RWPE2 (cell line): ENCODE data around the gene CCDC192.

Source experiments
- ATAC-seq: fragments of 200-7000 bp; cut with Tn5 transposase; 3 replicates; pipeline ENCODE4 v1.9.1; 2021; ENCODE audit warnings: low read depth
- DNase-seq: peaks from one replicate; pipeline ENCODE4 v3.0.0-alpha.2; 2020; ENCODE audit warnings: low spot score
- H3K27ac ChIP-seq: fragments of 450-650 bp; 2 replicates; pipeline ENCODE4 v1.5.1; 2017; ENCODE audit warnings: mild to moderate bottlenecking; ENCODE audit not compliant: poor library complexity, severe bottlenecking
- H3K27me3 ChIP-seq: fragments of 250-450 bp; sonication (Bioruptor Pico); 2 replicates; pipeline ENCODE4 v1.5.1; 2021; ENCODE audit warnings: mild to moderate bottlenecking, moderate library complexity; ENCODE audit not compliant: insufficient read depth, poor library complexity, severe bottlenecking
- H3K36me3 ChIP-seq: fragments of 250-450 bp; sonication (Bioruptor Pico); 2 replicates; pipeline ENCODE4 v1.5.1; 2020; ENCODE audit warnings: low read depth, mild to moderate bottlenecking, moderate library complexity
- H3K4me1 ChIP-seq: fragments of 250-450 bp; sonication (Bioruptor Pico); 2 replicates; pipeline ENCODE4 v1.5.1; 2021; ENCODE audit warnings: mild to moderate bottlenecking, moderate library complexity; ENCODE audit not compliant: insufficient read depth, poor library complexity, severe bottlenecking
- H3K4me3 ChIP-seq: fragments of 250-450 bp; sonication (Bioruptor Pico); 2 replicates; pipeline ENCODE4 v1.5.1; 2021; ENCODE audit warnings: mild to moderate bottlenecking, moderate library complexity; ENCODE audit not compliant: severe bottlenecking
- H3K9me3 ChIP-seq: fragments of 250-450 bp; sonication (Bioruptor Pico); 2 replicates; pipeline ENCODE4 v1.5.1; 2021; ENCODE audit warnings: mild to moderate bottlenecking, moderate library complexity; ENCODE audit not compliant: severe bottlenecking
- TF ChIP-seq, protein P1 (sequence below): fragments of 450-650 bp; IDR thresholded peaks from one replicate; pipeline ENCODE4 v1.5.1; 2017; ENCODE audit warnings: mild to moderate bottlenecking, moderate library complexity; ENCODE audit not compliant: poor library complexity, severe bottlenecking

CCDC192 gene

GRCh38 chr5:127812570-127812969, 109.4 kb downstream of the CCDC192 start:
- Histone ChIP-seq H3K4me3 (no peak overlapping the region), H3K9me3 (no peaks in the 10 kb centered on the region), H3K27ac (peak overlapping the region; percentile 85), H3K4me1 (peaks cover 26% of the 10 kb centered on the region), H3K36me3 (no peaks in the 10 kb centered on the region), H3K27me3 (no peaks in the 10 kb centered on the region)
- DNase-seq (no peak), ATAC-seq (peak; percentile 55)
- TF ChIP-seq, protein P1, sequence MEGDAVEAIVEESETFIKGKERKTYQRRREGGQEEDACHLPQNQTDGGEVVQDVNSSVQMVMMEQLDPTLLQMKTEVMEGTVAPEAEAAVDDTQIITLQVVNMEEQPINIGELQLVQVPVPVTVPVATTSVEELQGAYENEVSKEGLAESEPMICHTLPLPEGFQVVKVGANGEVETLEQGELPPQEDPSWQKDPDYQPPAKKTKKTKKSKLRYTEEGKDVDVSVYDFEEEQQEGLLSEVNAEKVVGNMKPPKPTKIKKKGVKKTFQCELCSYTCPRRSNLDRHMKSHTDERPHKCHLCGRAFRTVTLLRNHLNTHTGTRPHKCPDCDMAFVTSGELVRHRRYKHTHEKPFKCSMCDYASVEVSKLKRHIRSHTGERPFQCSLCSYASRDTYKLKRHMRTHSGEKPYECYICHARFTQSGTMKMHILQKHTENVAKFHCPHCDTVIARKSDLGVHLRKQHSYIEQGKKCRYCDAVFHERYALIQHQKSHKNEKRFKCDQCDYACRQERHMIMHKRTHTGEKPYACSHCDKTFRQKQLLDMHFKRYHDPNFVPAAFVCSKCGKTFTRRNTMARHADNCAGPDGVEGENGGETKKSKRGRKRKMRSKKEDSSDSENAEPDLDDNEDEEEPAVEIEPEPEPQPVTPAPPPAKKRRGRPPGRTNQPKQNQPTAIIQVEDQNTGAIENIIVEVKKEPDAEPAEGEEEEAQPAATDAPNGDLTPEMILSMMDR: no peak

DNA sequence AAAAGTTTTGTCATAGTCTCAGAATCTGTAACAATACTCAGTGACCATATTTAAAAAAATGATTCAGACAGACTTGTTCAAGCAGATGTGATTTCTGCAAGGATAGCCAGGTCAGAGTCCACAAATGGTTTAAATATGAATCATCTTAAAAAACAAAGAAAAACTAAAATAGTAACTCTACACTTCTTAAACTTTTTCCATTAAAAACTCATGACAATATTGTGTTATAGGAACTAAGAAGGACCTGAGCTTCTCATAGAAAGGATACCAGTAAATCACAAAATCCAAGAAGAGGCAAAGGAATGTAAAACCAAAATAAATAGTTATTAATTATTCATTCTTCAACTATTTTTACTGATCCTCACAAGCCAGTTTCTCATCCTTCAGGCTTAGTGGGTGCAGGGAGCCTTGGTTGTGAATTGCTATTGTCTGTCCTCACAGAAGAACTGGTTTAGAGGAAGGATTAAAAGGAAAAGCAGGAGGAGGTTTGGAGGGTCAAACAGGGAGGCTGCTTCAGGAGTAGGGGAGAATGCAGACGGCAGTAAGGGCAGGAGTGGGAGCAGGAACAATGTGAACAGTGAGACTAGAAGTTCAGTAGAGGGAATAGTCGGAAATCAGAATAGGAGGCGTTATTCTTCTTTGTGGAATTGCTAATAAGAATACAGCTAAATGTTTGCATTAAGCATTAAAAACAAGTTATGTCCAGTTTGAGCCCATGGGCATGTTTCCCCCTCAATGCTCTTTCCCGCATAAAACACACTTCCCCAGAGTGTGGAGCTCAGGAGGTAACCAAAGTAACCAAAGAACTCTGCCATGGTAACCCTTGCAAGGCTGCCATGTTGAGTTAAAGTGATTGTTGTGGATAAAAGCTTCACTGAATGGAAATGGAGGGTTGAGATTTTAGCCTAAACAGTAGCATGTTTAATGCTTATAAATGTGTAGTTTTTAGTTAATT, 110.7 kb downstream of the CCDC192 start:
- H3K36me3 ChIP-seq: no peaks in the 10 kb centered on the region
- no peaks in the 10 kb centered on the region for H3K9me3 ChIP-seq
- DNase-seq: peak; percentile 67
- TF ChIP-seq, protein P1: no peak
- peak overlapping the region; percentile 85 for H3K27ac ChIP-seq
- H3K27me3 ChIP-seq: no peaks in the 10 kb centered on the region
- ATAC-seq: peak; percentile 90
- no peak overlapping the region for H3K4me3 ChIP-seq
- H3K4me1 ChIP-seq: peaks cover 26% of the 10 kb centered on the region

- Histone ChIP-seq H3K9me3 (no peaks in the 10 kb centered on the region), H3K27ac (peak overlapping the region; percentile 85), H3K4me1 (peaks cover 26% of the 10 kb centered on the region), H3K4me3 (no peak overlapping the region), H3K27me3 (no peaks in the 10 kb centered on the region), H3K36me3 (no peaks in the 10 kb centered on the region)
- TF ChIP-seq, protein P1: no peak
- DNase-seq (no peak), ATAC-seq (no peak)
These were observed 111.4 kb downstream of the CCDC192 start for GRCh38 chr5:127814588-127814973.

DNA sequence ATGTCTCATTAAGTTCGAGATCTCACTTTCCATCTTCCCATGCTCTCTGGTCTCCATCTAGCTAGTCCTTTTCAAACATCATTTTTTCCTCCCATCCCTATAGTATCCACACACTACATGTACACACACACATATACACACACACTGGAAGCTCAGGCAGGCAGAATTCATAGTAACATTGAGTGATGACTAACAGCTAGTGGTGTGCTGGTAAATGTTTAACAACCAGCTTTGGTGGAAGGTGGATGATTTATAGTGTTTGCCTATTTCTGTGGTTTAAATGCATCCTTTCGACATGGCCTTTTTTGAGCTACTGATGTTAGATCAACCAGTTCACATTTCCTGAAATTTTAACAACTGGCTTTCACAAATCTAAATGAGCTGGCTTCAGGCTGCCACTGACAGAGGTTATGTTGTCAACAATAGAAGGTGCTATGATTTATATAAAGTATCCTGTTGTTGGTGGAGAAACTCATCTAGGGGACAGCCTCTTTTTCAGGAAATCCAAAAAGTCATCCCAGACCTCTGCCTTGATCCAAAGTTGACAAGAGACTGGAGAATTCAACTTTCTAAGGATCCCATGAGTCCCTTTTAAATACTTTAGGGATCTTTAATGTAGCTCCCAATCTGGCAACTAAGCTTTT, 117.8 kb downstream of the CCDC192 start:
- Histone ChIP-seq H3K36me3 (no peaks in the 10 kb centered on the region), H3K4me3 (no peak overlapping the region), H3K4me1 (no peaks in the 10 kb centered on the region), H3K27me3 (no peaks in the 10 kb centered on the region), H3K9me3 (no peaks in the 10 kb centered on the region), H3K27ac (no peak overlapping the region)
- ATAC-seq (peak; percentile 88), DNase-seq (no peak)
- TF ChIP-seq, protein P1: no peak
